Measurements from ENCODE around the gene KSR1.
"Not testable (repeated sequence)": the region's sequence is repeated elsewhere in the genome, so short reads cannot be mapped to it uniquely, and the experiment has no call there.

The KSR1 gene

GRCh38 chr17:27455236-27455913, 873 bp upstream of the KSR1 start:
- DNase-seq, result no peak

- DNase-seq, result no peak
Measured at GRCh38 chr17:27456681-27457359, 572 bp downstream of the KSR1 start.

DNA sequence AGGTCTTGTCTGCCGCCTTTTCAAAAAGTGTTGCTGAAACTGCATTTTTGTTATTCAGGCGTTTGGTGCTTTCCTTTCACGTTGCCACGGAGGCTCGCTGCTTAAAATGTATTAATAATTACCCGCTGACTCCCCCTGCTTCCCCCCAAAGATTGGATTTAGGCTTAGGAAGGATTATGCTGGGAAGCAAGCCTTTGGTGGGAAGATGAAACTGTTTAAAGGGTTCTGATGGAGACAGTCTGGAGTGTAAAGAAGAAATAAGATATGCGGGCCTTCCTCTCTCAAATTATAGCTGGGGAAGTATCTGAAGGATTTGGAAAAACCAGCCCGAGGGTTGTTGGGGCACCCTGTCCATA, 1.1 kb downstream of the KSR1 start:
- DNase-seq, result no peak

GRCh38 chr17:27457731-27458523, 1.7 kb downstream of the KSR1 start:
- DNase-seq, result no peak

DNA sequence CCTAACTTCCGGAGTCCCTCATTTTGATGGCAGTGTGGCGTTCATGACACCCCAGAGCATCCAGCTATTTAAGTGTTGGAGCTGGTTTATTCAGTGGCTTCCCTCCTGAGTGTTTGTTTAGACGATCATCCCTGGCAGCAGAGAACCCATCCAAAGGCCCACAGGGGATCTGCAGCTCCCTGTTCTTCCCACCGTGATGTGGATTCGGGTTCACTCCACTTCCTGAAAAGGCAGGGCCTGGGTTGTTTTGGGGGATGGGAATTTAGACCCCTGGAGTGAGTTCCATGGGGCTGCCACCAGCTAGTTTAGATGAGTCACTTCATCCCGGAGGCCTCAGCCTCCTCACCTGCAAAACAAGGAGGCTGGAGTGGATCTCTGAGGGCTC, 2.3 kb downstream of the KSR1 start:
- no peak for DNase-seq

DNA sequence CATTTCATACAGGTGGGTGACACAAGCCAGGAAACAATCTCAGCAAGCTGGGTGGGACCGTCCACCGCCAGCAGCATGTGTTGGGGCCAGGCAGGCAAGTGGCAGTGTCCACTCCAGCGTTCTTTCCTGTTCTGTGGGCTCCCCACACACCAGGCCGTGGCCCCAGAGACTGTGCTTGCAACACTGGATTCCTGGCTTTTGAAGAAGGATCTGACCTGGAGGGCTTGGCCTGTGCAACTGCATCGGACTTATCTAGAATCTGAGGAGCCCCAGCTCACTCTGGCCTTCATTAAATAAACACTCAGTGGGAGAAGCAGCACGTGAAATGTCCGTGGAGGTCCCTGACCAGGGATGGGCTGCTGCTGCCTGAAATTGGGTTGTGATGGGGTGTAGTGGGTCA, 3.2 kb downstream of the KSR1 start:
- no peak for DNase-seq

- no peak for DNase-seq
Measured at GRCh38 chr17:27460196-27460725, 4.0 kb downstream of the KSR1 start.

- no peak for DNase-seq
Measured at GRCh38 chr17:27461192-27461859, 5.1 kb downstream of the KSR1 start.

- DNase-seq, result no peak
Measured at GRCh38 chr17:27462149-27462548, 5.9 kb downstream of the KSR1 start.

GRCh38 chr17:27462714-27463113, 6.5 kb downstream of the KSR1 start:
- no peak for DNase-seq

DNA sequence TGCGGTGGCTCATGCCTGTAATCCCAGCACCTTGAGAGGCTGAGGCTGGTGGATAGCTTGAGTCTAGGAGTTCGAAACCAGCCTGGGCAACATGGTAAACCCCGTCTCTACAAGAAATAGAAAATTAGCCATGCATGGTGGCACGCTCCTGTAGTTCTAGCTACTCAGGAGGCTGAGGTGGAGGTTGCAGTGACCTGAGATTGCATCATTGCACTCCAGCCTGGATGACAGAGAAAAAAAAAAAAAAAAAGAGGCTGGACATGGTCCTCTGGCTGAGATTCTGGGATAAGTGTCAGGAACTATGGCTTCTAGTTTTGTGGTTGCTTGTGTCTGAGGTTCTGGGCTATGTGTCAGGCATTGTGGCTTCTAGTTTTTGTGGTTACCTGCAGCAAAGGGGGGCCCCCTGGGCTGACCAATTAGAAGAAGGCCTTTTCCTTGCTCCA, 7.0 kb downstream of the KSR1 start:
- DNase-seq, result no peak

DNA sequence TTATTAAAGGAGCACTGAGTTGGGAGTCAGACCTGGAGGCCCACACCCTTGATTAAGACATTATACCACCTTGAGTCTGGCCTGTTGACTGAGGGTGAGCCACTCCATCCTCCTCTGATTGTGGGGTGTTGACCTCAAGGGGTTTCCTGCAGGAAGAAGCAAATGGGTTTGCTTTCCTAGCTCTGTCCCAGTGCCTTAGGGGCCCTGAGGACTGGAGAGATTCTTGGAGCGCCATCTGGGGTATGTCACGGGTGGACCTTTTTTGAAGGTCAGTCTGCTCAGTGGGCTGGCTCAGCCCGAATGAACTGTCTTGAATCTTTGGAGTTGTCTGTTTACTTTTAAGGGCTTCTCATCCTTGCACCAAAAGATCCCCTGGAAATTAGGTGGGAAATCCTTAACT, 7.8 kb downstream of the KSR1 start:
- not testable (repeated sequence) for DNase-seq

DNA sequence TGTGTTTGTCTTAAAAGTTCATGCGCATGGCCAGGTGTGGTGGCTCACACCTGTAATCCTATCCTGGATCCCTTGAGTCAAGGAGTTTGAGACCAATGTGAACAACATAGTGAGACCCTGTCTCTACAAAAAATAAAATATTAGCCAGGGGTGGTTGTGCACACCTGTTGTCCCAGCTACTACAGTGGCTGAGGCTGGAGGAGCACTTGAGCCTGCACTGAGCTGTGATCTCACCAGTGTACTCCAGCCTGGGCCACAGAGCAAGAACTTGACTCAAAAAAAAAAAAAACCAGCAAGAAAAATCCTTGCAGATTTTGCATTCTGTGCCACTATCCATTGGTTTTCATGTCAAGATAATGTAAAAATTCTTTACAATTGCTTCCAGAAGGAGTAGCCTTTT, 8.2 kb downstream of the KSR1 start:
- no peak for DNase-seq

GRCh38 chr17:27465875-27466274, 9.6 kb downstream of the KSR1 start:
- not testable (repeated sequence) for DNase-seq

DNA sequence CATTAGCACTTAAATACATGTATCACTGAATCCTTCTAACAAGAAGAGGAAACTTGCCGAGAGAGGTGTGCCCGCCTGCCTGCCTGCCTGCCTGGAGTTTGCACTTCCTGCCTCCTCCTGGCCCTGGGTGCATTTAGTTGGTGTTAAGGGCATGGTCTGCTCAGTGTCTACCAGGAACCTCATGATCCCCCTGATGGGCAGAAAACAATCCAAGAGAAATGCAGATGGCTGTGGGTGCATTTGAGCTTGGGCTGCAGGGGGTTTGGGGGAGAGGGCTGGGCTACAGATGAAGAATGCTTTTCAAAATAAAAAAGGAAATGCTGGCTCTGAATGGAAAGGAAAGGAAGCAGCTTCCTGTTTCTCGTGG, 10.1 kb downstream of the KSR1 start:
- DNase-seq, result no peak

DNA sequence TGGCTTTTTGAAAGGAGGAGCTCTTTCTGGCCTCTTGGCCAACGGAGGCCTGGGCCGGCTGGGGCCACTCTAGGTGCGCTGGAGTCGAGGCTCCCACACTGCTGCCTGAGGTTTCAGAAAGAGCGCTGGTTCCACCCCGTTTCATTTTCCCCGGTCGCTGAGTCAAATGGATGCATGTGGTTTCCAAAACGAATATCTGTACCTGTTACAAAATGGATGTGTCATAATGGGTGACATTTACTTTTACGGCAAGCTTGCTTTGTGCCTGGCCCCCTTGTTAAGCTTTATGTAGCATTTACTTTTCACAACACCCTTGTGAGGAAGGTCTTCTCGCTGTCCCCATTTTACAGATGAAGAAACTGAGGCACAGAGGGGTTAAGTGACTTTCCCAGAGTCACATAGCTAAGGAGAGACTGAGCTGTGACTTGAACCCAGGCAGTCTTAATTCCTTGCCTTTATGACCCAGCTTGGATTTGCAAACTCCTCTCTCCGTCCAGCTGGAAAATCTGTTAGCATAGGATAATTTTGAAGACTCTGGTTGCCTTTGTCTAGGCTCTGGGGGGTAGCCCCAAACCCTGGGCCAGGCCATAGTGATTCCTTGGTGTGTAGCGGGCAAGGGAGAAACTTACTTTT, 10.6 kb downstream of the KSR1 start:
- DNase-seq, result peak; percentile 28

DNA sequence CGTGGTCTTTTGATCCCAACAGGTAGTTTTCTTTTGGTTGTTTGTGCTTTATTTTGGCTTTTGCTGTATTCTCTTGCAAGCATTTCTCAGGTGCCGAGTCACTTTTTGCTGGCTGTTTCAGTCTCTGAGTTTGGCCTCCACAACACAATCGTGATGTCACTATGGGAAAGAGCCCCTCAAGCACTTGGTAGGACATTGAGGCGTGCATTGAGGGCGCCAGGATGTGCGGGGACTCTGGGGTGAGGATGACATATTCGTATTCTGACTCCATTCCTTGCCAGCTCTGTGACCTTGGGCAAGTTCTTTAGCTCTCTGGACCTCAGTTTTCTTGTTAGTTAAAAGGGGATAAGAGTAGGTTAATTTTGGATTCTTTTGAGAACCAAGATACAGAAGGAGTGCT, 13.0 kb downstream of the KSR1 start:
- DNase-seq, result no peak

- peak; percentile 54 for DNase-seq
Measured at GRCh38 chr17:27471321-27472269, 15.3 kb downstream of the KSR1 start.

DNA sequence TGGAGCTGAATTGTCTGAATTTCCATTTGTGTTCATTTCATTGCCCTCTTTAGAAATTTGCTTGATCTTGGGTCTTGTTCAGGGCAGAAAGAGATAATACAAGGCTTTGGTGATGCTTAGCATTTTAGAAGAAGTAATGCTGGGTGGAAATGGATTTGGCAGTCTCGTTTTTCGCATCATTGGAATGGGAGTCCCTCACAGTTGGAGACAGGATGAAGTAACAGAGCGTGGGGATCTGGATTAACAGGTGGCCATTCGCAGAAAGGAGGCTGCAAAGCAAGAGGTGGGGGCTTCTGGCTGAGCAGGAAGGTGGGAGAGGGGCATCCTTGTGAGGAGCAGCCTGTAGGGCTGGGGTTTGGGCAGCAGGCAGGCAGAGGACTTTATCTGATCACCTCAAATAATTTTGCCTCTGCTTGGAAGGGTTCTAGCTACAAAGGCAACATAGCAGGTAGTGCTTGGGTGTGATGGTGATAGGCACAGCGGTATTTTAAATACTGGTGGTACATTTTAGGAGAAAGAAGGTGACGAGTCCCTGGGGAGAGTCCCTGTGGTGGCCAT, 17.0 kb downstream of the KSR1 start:
- no peak for DNase-seq

DNA sequence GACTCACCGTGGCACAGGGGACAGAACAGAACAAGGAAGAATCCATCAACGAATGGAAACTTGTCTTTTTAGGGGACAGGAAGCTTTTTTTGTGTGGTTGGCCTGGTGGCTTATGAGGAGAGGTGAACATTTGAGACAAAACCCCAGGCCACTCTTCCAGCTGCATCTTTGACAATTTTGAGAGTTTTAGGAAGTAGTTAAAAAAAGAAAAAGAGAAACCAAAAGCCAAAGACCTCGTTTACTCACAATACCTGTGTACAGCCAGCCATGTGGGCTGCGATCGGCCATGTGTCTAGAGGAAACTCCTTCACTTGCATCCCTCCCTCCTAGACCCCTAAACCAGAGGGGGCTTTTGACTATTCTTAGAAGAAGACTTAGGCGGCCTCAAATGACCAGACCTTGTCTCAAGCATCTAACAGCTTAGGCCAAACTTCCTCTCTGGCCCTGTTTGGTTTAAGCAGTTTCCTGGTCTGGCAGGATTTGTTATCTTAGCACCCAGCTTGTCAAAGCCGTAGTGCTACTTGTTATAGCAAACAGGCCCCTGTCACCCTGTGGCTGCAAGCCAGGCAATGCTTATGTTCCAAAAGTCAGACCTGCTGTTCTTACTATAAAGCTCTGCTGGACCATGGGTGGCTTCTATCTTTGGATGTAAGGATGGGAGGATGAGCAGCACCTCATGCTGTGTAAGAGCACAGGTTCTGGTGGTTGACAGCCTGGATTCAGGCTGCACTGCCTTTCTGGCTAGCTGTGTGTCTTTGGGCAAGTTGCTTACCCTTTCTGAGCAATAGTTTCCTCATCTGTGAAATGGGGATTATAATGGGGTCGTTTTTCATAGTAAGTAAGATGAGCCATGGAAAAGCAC, 17.7 kb downstream of the KSR1 start:
- peak; percentile 56 for DNase-seq

Data from activated CD4-positive, alpha-beta T cell treated with anti-CD3 and anti-CD28 coated beads for 1 hour (primary cell).